Measurements from ENCODE around the gene MFSD1. TPM values are rescaled to one million over a fixed set of nuclear protein-coding genes. Genes with fewer than 3 reads are reported as not detected.

The MFSD1 gene
- total and polyA plus RNA-seq, 12 donors, result 20.4 to 118 (median 76.9) TPM

GRCh38 chr3:158769952-158770740 is 31.7 kb upstream of the MFSD1 start:
- H3K4me1 ChIP-seq (replicated peaks in 1 of 2), result peaks cover 0 to 36% of the 10 kb centered on the region in 2 donors
- no peak for DNase-seq
- TF ChIP-seq POLR2A (IDR thresholded peaks at IDR 0.05) (no peak), CTCF (IDR thresholded peaks at IDR 0.05) (no peak)
- WGBS, 4 donors, result 83 to 87% (median 85%) methylated on average over 10 of the region's 10 CpGs
- H3K27ac ChIP-seq, result peak overlapping the region in 2 of 5 donors; percentile 66 to 67
- no peaks in the 10 kb centered on the region for H3K36me3 ChIP-seq (replicated peaks in 1 of 2)
- no peaks in the 10 kb centered on the region for H3K9me3 ChIP-seq (replicated peaks in 1 of 3)
- no peak overlapping the region for H3K4me3 ChIP-seq
- intact Hi-C loops (cut with DNase I), result no loop called here
- H3K27me3 ChIP-seq, result no peaks in the 10 kb centered on the region

- WGBS, 4 donors, result 90 to 95% (median 93%) methylated on average over 4 of the region's 4 CpGs
- H3K27ac ChIP-seq, result peak overlapping the region in 2 of 5 donors; percentile 66 to 67
- no peak for DNase-seq
- no peak for TF ChIP-seq POLR2A (IDR thresholded peaks at IDR 0.05)
- no peak overlapping the region for H3K4me3 ChIP-seq
- peaks cover 0 to 38% of the 10 kb centered on the region in 2 donors for H3K4me1 ChIP-seq (replicated peaks in 1 of 2)
- no peaks in the 10 kb centered on the region for H3K27me3 ChIP-seq
- intact Hi-C loops (cut with DNase I), result no loop called here
- no peaks in the 10 kb centered on the region for H3K36me3 ChIP-seq (replicated peaks in 1 of 2)
- H3K9me3 ChIP-seq (replicated peaks in 1 of 3), result no peaks in the 10 kb centered on the region
These were observed 31.0 kb upstream of the MFSD1 start for GRCh38 chr3:158770741-158771350.

- no peaks in the 10 kb centered on the region for H3K9me3 ChIP-seq (replicated peaks in 1 of 3)
- peak overlapping the region in 1 of 5 donors; percentile 51 for H3K27ac ChIP-seq
- intact Hi-C loops (cut with DNase I), result no loop called here
- no peak overlapping the region for H3K4me3 ChIP-seq
- H3K27me3 ChIP-seq, result no peaks in the 10 kb centered on the region
- DNase-seq, result no peak
- 79 to 100% (median 94%) methylated on average over 1 of the region's 1 CpG for WGBS, 4 donors
- TF ChIP-seq CTCF (IDR thresholded peaks at IDR 0.05), result no peak
- TF ChIP-seq POLR2A (IDR thresholded peaks at IDR 0.05), result no peak
- H3K4me1 ChIP-seq (replicated peaks in 1 of 2), result peaks cover 0 to 38% of the 10 kb centered on the region in 2 donors
- no peaks in the 10 kb centered on the region for H3K36me3 ChIP-seq (replicated peaks in 1 of 2)
These were observed 30.3 kb upstream of the MFSD1 start for GRCh38 chr3:158771577-158771976.

GRCh38 chr3:158771982-158772381 is 29.9 kb upstream of the MFSD1 start:
- peaks cover 0 to 38% of the 10 kb centered on the region in 2 donors for H3K4me1 ChIP-seq (replicated peaks in 1 of 2)
- peak overlapping the region in 1 of 5 donors; percentile 51 for H3K27ac ChIP-seq
- WGBS, 4 donors, result 78 to 85% (median 80%) methylated on average over 3 of the region's 3 CpGs
- no peak for DNase-seq
- intact Hi-C loops (cut with DNase I), result no loop called here
- no peaks in the 10 kb centered on the region for H3K27me3 ChIP-seq
- no peaks in the 10 kb centered on the region for H3K36me3 ChIP-seq (replicated peaks in 1 of 2)
- TF ChIP-seq POLR2A (IDR thresholded peaks at IDR 0.05) (no peak), CTCF (IDR thresholded peaks at IDR 0.05) (no peak)
- H3K9me3 ChIP-seq (replicated peaks in 1 of 3), result no peaks in the 10 kb centered on the region
- H3K4me3 ChIP-seq, result no peak overlapping the region

All from adrenal gland (tissue), 12 donors.